Measurements from ENCODE around the gene RIPPLY3.

DNA sequence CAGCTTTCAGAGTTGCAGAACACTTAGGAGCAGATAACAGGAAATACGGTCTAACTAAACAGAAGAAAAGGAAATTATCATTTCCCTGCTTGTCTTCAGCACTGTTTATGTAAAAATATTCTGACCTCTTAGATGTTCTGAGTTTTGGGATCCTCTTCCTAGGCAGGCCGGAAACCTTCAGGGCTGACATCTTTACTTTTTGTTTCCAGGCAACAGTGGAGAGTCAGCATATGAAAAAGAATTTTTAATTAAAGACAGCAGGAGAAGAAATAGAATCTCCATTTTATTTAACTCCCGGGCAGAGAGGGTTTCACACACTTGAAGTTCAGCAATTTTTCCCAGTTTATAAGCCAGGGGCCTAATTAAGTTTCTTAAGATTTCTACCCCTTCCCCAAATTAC, 5.1 kb upstream of the RIPPLY3 start:
- TF ChIP-seq EZH2phosphoT487 (IDR thresholded peaks at IDR 0.05; ENCODE audit: borderline replicate concordance, low read depth, low read length): no peak
- TF ChIP-seq, protein P1, sequence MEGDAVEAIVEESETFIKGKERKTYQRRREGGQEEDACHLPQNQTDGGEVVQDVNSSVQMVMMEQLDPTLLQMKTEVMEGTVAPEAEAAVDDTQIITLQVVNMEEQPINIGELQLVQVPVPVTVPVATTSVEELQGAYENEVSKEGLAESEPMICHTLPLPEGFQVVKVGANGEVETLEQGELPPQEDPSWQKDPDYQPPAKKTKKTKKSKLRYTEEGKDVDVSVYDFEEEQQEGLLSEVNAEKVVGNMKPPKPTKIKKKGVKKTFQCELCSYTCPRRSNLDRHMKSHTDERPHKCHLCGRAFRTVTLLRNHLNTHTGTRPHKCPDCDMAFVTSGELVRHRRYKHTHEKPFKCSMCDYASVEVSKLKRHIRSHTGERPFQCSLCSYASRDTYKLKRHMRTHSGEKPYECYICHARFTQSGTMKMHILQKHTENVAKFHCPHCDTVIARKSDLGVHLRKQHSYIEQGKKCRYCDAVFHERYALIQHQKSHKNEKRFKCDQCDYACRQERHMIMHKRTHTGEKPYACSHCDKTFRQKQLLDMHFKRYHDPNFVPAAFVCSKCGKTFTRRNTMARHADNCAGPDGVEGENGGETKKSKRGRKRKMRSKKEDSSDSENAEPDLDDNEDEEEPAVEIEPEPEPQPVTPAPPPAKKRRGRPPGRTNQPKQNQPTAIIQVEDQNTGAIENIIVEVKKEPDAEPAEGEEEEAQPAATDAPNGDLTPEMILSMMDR (conservative IDR thresholded peaks at IDR 0.05; ENCODE audit: low read length): no peak
